GM19467 (cell line): ENCODE measurements around the gene RSPH10B.
"Not testable (repeated sequence)": the region's sequence is repeated elsewhere in the genome, so short reads cannot be mapped to it uniquely, and the experiment has no call there.

Source experiments
- ATAC-seq: cut with Tn5 transposase; IDR thresholded peaks from one replicate; pipeline ENCODE4 v1.9.1; 2021; ENCODE audit warnings: mild to moderate bottlenecking, moderate library complexity; ENCODE audit not compliant: unreplicated experiment

The RSPH10B gene

DNA sequence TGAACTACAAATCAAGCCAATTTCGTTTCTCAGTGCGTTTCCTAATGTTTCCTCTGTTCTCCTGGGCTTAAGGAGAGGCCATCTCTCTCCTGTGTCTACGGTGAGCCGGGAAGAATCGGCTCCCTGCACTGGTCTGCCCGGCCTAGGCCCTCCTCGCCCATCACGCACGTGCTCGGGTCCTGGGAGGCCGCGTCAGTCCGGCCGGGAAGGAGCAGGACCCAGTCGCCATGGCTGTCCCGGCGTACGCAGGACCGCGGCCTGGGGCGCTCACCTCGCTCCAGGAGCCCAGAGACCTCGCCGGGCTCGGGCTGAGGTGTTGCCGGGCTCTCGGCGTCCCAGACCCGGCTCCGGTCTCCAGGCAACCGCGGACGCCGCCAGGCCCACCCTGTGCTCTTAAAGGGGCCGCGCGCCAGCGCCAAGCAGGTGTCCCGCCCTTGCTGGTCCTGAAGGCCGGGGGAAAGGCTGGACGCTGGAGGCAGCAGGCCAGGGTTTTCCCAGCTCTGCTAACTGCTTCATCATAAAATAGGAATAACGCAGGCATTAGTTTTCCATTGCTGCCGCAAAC lies at the start of gene RSPH10B:
Gene RSPH10B (minus strand): TSS at position 343 of the 565 bp plus-strand sequence. CDS start 3,573 bp downstream, outside the sequence.
- ATAC-seq: not testable (repeated sequence)

DNA sequence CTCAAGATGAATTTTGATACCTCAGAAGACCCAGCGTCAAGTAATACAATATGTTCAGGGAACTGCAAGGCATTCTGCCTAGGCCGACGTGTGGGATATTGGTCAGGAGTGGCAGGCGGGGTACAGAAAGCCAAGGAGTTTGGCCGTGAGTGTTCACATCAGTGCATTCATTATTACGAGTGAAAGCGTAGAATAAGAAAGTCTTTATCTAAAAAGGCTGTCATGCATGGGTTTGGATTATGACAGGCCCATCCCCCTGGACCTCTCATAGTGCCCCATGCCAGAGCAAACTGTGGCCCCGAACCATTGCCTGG lies 46.1 kb upstream of the RSPH10B start:
- ATAC-seq: no peak

DNA sequence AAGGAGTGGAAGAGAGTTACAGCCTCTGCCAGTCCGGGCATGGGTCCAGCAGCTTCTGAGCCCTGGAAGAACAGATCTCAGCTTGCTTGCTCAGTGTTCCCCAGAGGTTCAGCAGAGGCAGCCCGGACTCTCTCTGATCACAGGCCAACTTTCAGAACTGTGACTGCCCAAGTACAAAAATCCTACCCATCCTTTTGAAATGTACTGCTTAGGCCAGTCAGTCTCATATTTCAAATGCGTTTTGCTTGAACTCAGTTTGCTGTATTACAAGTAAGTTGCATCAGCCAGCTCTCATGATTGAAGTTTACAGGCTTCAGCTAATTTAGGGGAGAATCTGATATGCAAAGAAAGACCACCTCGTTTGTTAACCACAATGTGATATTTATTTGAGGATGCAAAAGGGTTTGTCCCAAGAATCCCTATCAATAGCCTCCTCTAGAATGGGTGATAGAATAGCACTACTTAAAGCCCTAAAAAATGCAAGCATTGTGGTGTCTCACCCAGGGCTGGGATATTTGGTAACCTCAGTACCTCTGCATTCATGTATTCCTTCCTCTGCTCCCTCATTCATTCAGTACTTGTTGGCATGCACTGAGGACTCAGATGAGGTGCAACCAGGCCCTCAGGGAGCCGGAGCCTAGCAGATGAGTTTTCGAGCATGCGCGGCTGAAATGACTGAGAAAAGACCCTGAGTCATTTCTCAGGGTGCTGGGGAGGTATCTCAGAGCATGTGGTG lies 45.6 kb upstream of the RSPH10B start:
- ATAC-seq: no peak

DNA sequence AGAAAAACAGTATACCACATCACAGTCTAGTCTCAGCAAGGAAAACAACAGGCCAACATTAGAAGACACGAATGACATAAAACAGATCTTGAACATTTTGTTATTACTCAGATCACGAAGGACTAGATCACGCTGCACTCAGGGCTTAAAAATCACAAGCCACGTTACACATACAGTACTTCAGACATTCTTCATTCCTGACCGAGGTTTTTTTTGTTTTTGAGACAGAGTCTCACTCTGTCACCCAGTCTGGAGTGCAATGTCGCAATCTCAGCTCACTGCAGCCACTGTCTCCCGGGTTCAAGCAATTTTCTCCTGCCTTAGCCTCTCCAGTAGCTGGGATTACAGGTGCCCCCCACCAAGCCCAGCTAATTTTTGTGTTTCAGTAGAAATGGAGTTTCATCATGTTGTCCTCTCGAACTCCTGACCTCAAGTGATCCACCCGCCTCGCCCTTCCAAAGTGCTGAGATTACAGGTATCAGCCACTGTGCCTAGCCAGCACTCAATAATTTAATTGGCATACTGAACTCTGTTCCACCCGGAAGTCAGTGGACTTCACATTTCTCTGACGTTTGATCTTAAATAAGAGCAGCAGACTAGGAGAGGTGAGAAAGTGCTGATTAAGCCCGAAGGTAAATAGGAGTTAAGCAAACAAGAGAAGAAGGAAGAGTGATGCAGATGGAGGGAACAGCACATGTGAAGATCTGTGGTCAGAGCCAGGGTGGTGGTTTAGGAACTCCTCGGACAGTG lies 42.0 kb upstream of the RSPH10B start:
- ATAC-seq: no peak

DNA sequence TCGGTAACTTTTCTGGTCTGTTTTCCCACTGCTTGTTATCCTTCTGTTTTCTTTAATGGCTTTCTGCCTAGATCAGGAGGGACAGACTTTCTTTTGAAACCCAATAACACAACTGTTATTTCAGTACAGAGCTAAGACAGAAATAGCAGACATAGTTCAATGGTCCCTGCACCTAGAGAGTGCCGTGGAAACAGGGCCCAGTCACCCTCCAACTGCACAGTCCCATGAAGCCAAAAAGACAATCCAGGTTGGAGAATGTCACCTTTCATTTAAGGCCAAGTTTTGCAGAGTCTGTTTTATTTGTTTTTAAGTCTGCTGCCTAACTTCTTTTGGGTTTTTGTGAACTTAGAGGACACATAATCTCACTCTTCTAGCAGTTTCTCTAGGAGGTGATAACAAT lies 41.1 kb upstream of the RSPH10B start:
- ATAC-seq: no peak

DNA sequence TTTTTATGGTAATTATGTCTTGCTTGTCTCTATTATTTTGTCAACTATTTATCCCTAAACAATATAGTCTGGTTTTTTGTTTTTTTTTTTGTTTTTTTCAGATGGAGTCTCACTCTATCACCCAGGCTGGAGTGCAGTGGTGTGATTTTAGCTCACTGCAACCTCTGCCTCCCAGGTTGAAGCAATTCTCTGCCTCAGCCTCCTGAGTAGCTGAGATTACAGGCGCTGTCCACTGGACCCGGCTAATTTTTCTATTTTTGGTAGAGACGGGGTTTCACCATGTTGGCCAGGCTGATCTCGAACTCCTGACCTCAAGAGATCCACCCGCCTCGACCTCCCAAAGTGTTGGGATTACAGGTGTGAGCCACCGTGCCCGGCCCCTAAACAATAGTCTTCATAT lies 39.9 kb upstream of the RSPH10B start:
- ATAC-seq: not testable (repeated sequence)

DNA sequence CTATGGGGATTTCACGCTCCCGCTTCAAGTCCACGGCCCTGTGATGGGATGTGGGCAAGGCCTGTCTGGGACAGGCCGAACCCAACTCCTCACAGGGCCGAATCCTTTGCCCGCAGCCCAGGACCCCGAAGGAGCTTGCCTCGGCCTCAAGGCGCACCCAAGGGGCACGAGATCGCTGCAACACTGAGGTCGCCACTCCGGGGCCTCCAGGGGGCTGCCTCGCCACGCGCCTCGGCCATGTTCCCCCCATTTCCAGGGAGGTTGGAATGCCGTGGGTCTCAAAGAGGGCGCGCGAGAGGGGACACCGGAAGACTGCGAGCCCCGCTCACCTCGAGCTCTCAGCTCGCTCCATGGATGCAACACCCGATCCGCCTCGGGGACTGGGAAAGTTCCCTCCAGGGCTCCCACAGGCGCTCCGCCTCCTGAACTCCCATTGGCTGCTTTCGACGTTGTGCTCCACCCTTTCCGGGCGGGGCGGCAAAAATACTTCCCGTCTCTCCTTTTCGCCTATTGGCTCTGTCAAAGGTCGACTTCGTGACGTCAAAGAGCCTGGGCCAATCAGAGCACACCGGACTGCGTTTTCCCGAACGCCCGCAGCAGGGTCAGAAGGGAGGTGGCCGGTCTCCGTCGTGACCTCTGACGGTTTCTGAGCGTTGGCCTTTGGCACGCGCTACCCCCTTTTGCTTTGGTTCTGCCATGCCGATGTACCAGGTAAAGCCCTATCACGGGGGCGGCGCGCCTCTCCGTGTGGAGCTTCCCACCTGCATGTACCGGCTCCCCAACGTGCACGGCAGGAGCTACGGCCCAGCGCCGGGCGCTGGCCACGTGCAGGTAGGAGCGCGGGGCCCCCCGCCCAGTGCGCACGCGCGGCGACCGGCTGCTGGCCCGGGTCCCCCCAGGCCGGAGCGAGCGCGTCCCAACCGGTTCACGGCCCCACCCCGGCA lies 38.5 kb upstream of the RSPH10B start, which contains the start of the genes AIMP2 and PMS2:
Gene AIMP2 (plus strand): TSS at position 605 of the 944 bp plus-strand sequence. CDS start 92 bp downstream, at position 697.
Gene PMS2 (minus strand): TSS at position 382 of the 944 bp plus-strand sequence. CDS start 30 bp downstream, at position 352.
- peak; percentile 91 for ATAC-seq

DNA sequence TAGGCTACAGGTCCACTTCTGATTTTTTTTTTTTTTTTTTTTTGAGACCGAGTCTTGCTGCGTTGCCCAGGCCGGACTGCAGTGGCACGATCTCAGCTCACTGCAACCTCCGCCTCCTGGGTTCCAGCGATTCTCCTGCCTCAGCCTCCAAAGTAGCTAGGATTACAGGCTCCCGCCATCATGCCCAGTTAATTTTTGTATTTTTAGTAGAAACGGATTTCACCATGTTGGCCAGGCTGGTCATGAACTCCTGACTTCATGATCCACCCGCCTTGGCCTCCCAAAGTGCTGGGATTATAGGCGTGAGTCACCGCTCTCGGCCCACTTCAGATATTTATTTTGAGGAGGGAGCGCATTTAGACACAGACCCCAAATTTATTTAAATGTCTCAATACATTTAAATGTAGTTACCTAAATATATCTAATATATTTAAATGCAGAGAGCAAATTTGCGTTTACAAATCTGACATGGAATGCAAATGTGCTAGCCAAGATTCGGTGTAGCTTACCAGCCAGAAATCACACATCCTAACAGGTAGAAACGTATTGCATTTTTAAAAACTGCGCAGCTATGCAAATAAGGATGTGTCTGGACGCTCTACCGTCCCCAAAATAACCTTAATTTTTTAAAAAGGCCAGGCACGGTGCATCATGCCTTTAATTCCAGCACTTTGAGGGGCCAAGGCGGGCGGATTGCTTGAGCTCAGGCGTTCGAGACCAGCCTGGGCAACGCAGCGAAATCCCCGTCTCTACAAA lies 37.5 kb upstream of the RSPH10B start:
- ATAC-seq: not testable (repeated sequence)

DNA sequence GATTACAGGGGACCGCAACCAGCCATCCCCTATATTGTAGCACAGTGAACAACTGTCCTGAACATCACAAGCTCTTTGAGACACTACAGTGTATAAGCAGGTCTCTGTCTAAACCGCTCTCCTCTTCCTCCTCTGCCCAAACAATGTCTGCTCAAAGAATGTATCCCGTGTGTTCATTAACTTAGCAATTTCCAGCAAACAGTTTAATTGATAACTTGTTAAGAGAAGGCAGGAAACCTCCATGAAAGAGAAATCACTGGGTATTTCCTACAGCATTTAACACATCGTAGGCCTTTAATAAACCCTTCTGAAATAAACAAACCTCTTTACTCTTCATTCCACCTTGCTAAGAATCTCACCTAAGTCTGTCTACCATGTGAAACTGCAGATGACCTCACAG lies 36.9 kb upstream of the RSPH10B start:
- ATAC-seq: no peak

DNA sequence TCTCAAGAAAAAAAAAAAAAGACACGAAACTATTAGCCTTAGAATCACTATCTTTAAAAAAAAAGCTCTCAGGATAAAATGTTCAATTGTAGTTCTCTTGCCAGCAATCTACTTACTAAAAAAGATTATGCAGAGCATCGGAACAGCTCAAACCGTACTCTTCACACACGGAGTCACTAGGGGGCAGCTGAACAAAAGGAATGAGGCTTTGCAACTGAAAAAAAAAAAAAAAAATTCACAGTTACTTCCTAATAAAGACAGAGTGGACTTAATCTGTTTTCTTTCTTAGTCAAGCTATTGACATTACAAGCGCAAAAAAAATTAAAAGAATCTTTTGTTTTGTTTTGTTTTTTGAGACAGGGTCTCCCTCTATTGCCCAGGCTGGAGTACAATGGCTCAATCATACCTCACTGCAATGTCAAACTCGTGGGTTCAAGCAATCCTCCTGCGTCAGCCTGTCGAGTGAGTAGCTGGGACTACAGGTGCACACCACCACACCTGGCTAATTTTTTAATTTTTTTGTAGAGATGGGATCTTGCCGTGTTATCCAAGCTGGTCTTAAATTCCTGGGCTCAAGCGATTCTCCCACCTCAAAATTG lies 26.8 kb upstream of the RSPH10B start:
- ATAC-seq: no peak

DNA sequence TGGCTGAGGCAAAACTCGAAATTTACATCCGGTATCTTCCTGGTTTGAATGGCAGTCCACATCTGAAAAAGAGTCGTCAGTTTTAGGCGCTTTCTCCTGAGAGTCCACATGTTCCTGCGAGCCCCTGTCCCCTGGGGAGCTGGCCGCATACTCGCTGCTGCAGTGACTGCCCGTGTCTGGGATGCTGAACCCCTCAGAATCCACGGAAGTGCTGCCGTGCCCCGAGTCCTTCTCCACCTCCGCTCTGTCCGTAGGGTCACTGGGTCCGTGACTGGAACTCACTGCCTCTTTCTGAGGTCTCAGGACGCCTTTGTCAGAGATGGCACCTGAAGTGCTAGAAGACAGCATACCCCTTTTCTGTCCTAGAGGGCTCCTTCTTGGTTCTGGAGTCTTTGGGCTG lies 16.6 kb upstream of the RSPH10B start:
- not testable (repeated sequence) for ATAC-seq

DNA sequence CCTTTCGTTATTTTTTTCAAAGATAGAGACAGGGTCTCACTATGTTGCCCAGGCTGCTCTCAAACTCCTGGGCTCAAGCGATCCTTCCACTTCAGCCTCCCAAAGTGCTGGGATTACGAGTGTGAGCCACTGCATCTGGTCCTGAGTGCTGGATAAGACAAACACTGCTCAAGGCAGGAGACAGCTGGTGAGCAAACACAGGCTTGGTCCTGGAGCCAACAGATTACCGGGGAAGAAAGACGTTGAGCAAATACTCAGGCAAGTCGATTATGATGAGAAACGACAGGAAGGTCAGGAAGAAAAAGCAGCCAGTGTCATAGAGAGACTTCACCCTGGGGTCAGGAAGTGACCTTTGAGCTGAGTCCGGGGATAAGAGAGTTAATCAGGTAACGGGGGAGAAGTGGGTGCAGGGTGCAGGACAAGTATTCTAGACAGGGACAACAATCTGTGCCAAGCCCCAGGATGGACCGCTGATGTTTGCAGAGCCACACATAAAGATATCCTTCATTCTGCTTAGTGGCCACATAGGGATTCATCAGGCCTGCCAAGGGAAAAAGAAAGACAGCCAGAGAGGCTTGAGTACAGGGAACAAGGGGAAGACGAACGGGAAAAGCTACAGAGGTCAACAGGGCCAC lies 9.3 kb upstream of the RSPH10B start:
- ATAC-seq: not testable (repeated sequence)

DNA sequence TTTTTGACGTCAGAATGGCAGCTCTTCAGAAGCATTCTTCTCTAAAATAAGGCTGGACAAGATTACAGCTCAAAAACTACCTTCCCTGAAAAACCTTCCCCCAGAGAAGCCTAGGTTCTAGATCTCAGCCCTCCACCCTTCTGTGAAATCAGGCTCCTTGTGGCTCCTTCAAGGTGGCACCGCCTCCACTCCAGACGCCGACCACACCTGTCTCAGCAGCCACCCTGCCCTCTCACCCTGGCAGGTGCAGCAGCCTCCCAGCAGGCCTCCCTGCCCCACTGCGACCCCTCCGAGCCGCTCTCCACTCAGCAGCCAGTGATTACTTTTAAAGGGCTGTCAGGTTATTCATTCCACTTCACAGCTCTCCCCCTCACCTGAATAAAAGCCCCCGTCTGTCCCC lies 3.1 kb upstream of the RSPH10B start:
- ATAC-seq: not testable (repeated sequence)

DNA sequence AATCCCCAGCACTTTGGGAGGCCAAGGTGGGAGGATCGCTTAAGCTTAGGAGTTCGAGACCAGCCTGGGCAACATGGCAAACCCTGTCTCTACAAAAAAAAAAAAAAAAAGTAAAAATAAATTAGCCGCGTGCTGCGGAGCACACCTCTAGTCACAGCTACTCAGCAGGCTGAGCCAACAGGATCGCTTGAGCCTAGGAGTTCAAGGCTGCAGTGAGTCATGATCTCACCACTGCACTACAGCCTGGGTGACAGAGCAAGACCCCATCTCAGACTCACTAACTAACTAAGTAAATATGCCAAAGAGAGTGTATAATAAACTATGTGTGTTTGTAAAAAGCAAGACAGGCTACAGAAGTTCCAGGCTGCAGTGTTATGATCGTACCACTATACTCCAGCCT lies 6.7 kb downstream of the RSPH10B start:
- ATAC-seq: not testable (repeated sequence)

DNA sequence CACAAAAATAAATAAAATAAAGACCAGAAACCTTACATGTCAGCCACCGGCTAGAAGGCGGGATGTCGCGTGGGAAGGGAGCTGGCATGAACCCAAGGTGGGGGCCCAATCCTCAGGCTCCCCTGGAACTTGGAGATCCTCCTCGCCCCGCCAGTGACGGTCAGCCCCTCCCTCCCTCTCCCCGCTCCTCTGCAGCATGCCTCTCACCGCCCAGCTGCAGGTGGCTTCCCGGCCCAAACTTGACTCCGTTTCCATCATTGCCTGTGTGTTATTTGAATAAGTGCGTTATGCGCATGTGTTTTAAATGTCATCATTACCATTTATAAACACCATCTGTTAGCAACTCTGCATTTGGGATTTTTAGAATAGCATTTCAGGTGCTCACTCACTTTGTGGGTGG lies 7.3 kb downstream of the RSPH10B start:
- not testable (repeated sequence) for ATAC-seq

DNA sequence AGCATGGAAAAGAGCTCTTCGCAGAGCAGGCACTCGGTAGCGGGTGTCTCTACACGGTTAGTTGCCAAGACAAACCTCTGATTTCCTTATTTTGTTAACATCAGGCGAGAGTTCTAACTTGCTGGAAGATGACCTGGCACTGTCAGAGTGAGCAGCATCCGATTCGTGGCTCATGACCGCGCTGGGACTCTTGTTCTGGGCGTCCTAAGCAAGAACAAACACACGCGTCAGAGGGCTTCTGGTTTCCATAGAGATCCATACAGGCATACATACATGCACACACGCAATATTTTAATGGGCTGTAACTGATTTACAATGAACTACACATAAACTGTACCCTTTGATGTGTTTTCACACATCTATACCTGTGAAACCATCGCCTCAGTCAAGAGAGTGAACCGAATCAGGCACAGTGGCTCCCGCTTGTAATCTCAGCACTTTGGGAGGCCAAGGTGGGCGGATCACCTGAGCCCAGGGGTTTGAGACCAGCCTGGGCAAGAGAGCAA lies 35.5 kb downstream of the RSPH10B start:
- ATAC-seq: not testable (repeated sequence)

DNA sequence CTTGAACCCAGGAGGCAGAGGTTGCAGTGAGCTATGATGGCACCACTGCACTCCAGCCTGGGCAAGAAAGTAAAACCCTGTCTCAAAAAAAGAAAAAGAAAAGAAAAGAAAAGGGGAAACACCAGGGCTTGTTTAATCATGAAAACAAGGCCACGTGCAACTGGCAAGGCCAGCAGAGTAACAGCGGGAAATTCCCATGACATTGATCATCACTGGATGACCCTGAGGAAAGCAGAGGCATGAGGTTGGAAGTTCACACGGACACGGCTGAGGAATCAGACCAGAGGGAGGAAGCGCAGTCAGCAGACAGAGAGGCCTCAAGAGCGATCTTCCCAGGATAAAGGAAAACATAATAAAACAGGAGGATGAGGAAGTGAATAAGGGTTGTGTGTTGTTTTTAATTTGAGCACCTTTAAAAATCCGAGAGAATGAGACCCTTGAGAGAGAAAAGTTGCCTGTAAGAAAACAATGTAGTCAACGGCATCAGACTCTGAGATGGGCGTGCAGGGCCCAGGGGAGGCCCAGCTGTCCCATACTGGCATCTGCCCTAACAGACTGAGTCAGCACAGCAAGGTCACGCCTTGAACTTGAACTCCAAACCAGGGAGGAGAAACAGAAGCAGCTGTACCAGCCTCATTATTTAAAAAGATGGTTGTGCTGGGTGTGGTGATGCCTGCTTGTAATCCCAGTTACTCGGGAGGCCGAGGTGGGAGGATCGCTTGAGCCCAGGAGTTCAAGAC lies 38.4 kb downstream of the RSPH10B start:
- ATAC-seq: not testable (repeated sequence)

DNA sequence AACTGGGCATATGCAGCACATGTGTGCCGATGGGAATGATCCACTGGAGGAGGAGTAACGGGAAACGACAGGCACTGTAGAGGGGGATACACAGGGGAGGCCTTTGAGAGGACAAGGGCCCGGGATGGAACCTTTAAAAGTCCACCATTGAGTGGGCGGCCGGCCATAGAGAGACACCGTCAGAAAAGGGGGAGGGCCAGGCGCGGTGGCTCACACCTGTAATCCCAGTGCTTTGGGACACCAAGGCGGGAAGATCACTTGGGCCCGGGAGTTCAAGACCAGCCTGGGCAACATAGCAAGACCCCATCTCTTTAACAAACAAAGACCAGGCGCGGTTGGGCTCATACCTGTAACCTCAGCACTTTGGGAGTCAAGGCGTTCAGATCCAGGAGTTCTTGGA lies 39.2 kb downstream of the RSPH10B start:
- not testable (repeated sequence) for ATAC-seq
